ENCODE data around the gene YARS1.
A peak's percentile ranks its signal among the peaks of the same experiment; 100 is the strongest.

Gene YARS1

GRCh38 chr1:32755098-32755809 is 61.9 kb downstream of the YARS1 start:
- Histone ChIP-seq H3K27me3 (ENCODE audit: insufficient read depth, low read length, poor library complexity, severe bottlenecking) (no peaks in the 10 kb centered on the region), H3F3A (ENCODE audit: low read depth) (no peaks in the 10 kb centered on the region), H3K4me1 (ENCODE audit: insufficient read depth, low read length, poor library complexity, severe bottlenecking) (peaks cover 4% of the 10 kb centered on the region), H3K9me2 (replicated peaks; ENCODE audit: low read depth, low read length) (no peaks in the 10 kb centered on the region), H3K79me2 (ENCODE audit: insufficient read depth, low read length) (no peaks in the 10 kb centered on the region), H3K9ac (ENCODE audit: low read depth, low read length, poor library complexity, severe bottlenecking) (no peak overlapping the region), H4K20me1 (ENCODE audit: insufficient read depth, low read length, poor library complexity, severe bottlenecking) (no peaks in the 10 kb centered on the region), H2AFZ (ENCODE audit: low read length) (no peak overlapping the region), H3K4me2 (ENCODE audit: low read depth, low read length, poor library complexity, severe bottlenecking) (no peak overlapping the region), H3K4me3 (ENCODE audit: low read length, poor library complexity, severe bottlenecking) (no peak overlapping the region), H3K36me3 (ENCODE audit: insufficient read depth, low read length) (no peaks in the 10 kb centered on the region), H3K9me3 (ENCODE audit: insufficient read depth, low read depth, low read length) (no peaks in the 10 kb centered on the region)
- no peak for TF ChIP-seq CTCF (conservative IDR thresholded peaks at IDR 0.05; ENCODE audit: low read length)
- no peak for TF ChIP-seq EZH2phosphoT487 (IDR thresholded peaks at IDR 0.05; ENCODE audit: borderline replicate concordance)

- Histone ChIP-seq H3K4me1 (ENCODE audit: insufficient read depth, low read length, poor library complexity, severe bottlenecking) (peaks cover 4% of the 10 kb centered on the region), H3K36me3 (ENCODE audit: insufficient read depth, low read length) (no peaks in the 10 kb centered on the region), H3K4me2 (ENCODE audit: low read depth, low read length, poor library complexity, severe bottlenecking) (peak overlapping the region; percentile 81), H4K20me1 (ENCODE audit: insufficient read depth, low read length, poor library complexity, severe bottlenecking) (no peaks in the 10 kb centered on the region), H3F3A (ENCODE audit: low read depth) (no peaks in the 10 kb centered on the region), H3K27me3 (ENCODE audit: insufficient read depth, low read length, poor library complexity, severe bottlenecking) (no peaks in the 10 kb centered on the region), H3K9ac (ENCODE audit: low read depth, low read length, poor library complexity, severe bottlenecking) (no peak overlapping the region), H2AFZ (ENCODE audit: low read length) (no peak overlapping the region), H3K9me2 (replicated peaks; ENCODE audit: low read depth, low read length) (no peaks in the 10 kb centered on the region), H3K4me3 (ENCODE audit: low read length, poor library complexity, severe bottlenecking) (peak overlapping the region; percentile 68), H3K79me2 (ENCODE audit: insufficient read depth, low read length) (no peaks in the 10 kb centered on the region), H3K9me3 (ENCODE audit: insufficient read depth, low read depth, low read length) (no peaks in the 10 kb centered on the region)
- TF ChIP-seq CTCF (conservative IDR thresholded peaks at IDR 0.05; ENCODE audit: low read length) (no peak), EZH2phosphoT487 (IDR thresholded peaks at IDR 0.05; ENCODE audit: borderline replicate concordance) (no peak)
These were observed 62.7 kb downstream of the YARS1 start for GRCh38 chr1:32754317-32755097.

- TF ChIP-seq EZH2phosphoT487 (IDR thresholded peaks at IDR 0.05; ENCODE audit: borderline replicate concordance) (no peak), CTCF (conservative IDR thresholded peaks at IDR 0.05; ENCODE audit: low read length) (no peak)
- Histone ChIP-seq H3K36me3 (ENCODE audit: insufficient read depth, low read length) (no peaks in the 10 kb centered on the region), H3K4me3 (ENCODE audit: low read length, poor library complexity, severe bottlenecking) (peak overlapping the region; percentile 68), H3K9me3 (ENCODE audit: insufficient read depth, low read depth, low read length) (no peaks in the 10 kb centered on the region), H3K4me1 (ENCODE audit: insufficient read depth, low read length, poor library complexity, severe bottlenecking) (peaks cover 4% of the 10 kb centered on the region), H3F3A (ENCODE audit: low read depth) (no peaks in the 10 kb centered on the region), H4K20me1 (ENCODE audit: insufficient read depth, low read length, poor library complexity, severe bottlenecking) (no peaks in the 10 kb centered on the region), H3K9me2 (replicated peaks; ENCODE audit: low read depth, low read length) (no peaks in the 10 kb centered on the region), H2AFZ (ENCODE audit: low read length) (peak overlapping the region; percentile 89), H3K27me3 (ENCODE audit: insufficient read depth, low read length, poor library complexity, severe bottlenecking) (no peaks in the 10 kb centered on the region), H3K9ac (ENCODE audit: low read depth, low read length, poor library complexity, severe bottlenecking) (no peak overlapping the region), H3K4me2 (ENCODE audit: low read depth, low read length, poor library complexity, severe bottlenecking) (peak overlapping the region; percentile 81), H3K79me2 (ENCODE audit: insufficient read depth, low read length) (no peaks in the 10 kb centered on the region)
These were observed 63.4 kb downstream of the YARS1 start for GRCh38 chr1:32753532-32754316.
